ENCODE data around the gene PSMA3. TPM values are rescaled to one million over a fixed set of nuclear protein-coding genes. Genes with fewer than 3 reads are reported as not detected.

The PSMA3 gene
- total and polyA plus RNA-seq, 10 of the 15 experiments (the other 5 are each of a cell fraction or from before 2014, with no cell fraction given) = 142 to 936 (median 400) TPM

GRCh38 chr14:58199726-58200479 is 44.7 kb upstream of the PSMA3 start, which contains the start of gene ACTR10 (continued):
- no peak for TF ChIP-seq ZBTB4 (CRISPR knock-in tag; IDR thresholded peaks at IDR 0.05)
- TF ChIP-seq YY1 (IDR thresholded peaks at IDR 0.05; ENCODE audit: low read depth, low read length) = no peak; the same call in 1 of the 2 replicates
- 0 out of 2 replicates have a peak, but pooled peaks have one; percentile 34 for TF ChIP-seq DPF2 (IDR thresholded peaks at IDR 0.05)
- peak; percentile 24; the same call in 1 of the 2 replicates for TF ChIP-seq MAX (IDR thresholded peaks at IDR 0.05; ENCODE audit: low read depth, low read length)
- TF ChIP-seq POU2F2 (IDR thresholded peaks at IDR 0.05; ENCODE audit: borderline replicate concordance, low read depth, low read length) = 0 out of 3 replicates have a peak, but pooled peaks have one; percentile 8
- TF ChIP-seq RAD51 (IDR thresholded peaks at IDR 0.05) = no peak
- TF ChIP-seq POLR2A (IDR thresholded peaks at IDR 0.05; ENCODE audit: low read depth, low read length) = peak; percentile 86
- TF ChIP-seq EGR1 (IDR thresholded peaks at IDR 0.05; ENCODE audit: borderline replicate concordance in 1 of 2, low read depth in 2 of 2, low read length in 2 of 2) = peak; percentile 77 to 98
- peak; percentile 26; the same call in 1 of the 2 replicates for TF ChIP-seq MLLT1 (IDR thresholded peaks at IDR 0.05)
- peak; percentile 64 for TF ChIP-seq HCFC1 (IDR thresholded peaks at IDR 0.05; ENCODE audit: low read length)
- peak; percentile 37; the same call in 1 of the 2 replicates for TF ChIP-seq CBFB (IDR thresholded peaks at IDR 0.05; ENCODE audit: low read depth)
- peak; percentile 6 for TF ChIP-seq PBX3 (IDR thresholded peaks at IDR 0.05; ENCODE audit: insufficient replicate concordance, low read depth, low read length)
- TF ChIP-seq ATF7 (IDR thresholded peaks at IDR 0.05; ENCODE audit: low read depth) = no peak
- peak in 1 of 2 experiments; percentile 75; a peak in 2 of 4 replicates for TF ChIP-seq BHLHE40 (IDR thresholded peaks at IDR 0.05; ENCODE audit: borderline replicate concordance in 1 of 2, low read depth in 2 of 2, low read length in 1 of 2)
- no peak for TF ChIP-seq ASH2L (IDR thresholded peaks at IDR 0.05; ENCODE audit: borderline replicate concordance, low read depth)
- no peak for TF ChIP-seq SUPT20H (IDR thresholded peaks at IDR 0.05; ENCODE audit: borderline replicate concordance, control insufficient read depth, low read depth, low read length)
- no peak for TF ChIP-seq SRF (IDR thresholded peaks at IDR 0.05; ENCODE audit: low read depth in 2 of 2, low read length in 2 of 2)
- peak; percentile 81; the same call in 1 of the 2 replicates for TF ChIP-seq POLR2AphosphoS5 (IDR thresholded peaks at IDR 0.05; ENCODE audit: low read length)
- peak; percentile 58; the same call in 1 of the 2 replicates for TF ChIP-seq SMAD5 (IDR thresholded peaks at IDR 0.05; ENCODE audit: low read depth)
- TF ChIP-seq FOXK2 (IDR thresholded peaks at IDR 0.05) = no peak
- TF ChIP-seq ZSCAN29 (IDR thresholded peaks at IDR 0.05) = 0 out of 2 replicates have a peak, but pooled peaks have one; percentile 63
- peak; percentile 98 for TF ChIP-seq MYB (IDR thresholded peaks at IDR 0.05; ENCODE audit: borderline replicate concordance, low read depth, low read length)
- TF ChIP-seq NR2C1 (IDR thresholded peaks at IDR 0.05) = no peak
- TF ChIP-seq RCOR1 (conservative IDR thresholded peaks at IDR 0.05; ENCODE audit: low read depth, low read length) = peak; percentile 87; the same call in 1 of the 2 replicates
- TF ChIP-seq GATAD2B (conservative IDR thresholded peaks at IDR 0.05; ENCODE audit: low read depth) = 0 out of 2 replicates have a peak, but pooled peaks have one; percentile 49
